AG08395 (cell line): Measurements from ENCODE around the gene ATXN2.
"Not testable (repeated sequence)": the region's sequence is repeated elsewhere in the genome, so short reads cannot be mapped to it uniquely, and the experiment has no call there.

Experiments
- DNase-seq: peaks from one replicate; pipeline ENCODE4 v3.0.0; 2012; ENCODE audit warnings: mixed read lengths, low spot score

ATXN2 gene

GRCh38 chr12:111598637-111599452 is at the start of gene ATXN2:
ATXN2 (minus strand) TSS chr12:111599315; CDS start chr12:111599034, 281 bp downstream.
- peak; percentile 88 for DNase-seq

- no peak for DNase-seq
Measured at GRCh38 chr12:111645433-111645832, 46.3 kb upstream of the ATXN2 start.

- no peak for DNase-seq
Measured at GRCh38 chr12:111643427-111643826, 44.3 kb upstream of the ATXN2 start.

GRCh38 chr12:111642681-111643426 is 43.7 kb upstream of the ATXN2 start:
- no peak for DNase-seq

GRCh38 chr12:111640506-111640905 is 41.4 kb upstream of the ATXN2 start:
- no peak for DNase-seq

- no peak for DNase-seq
Measured at GRCh38 chr12:111638556-111638955, 39.4 kb upstream of the ATXN2 start.

- DNase-seq = peak; percentile 90
Measured at GRCh38 chr12:111636209-111636945, 37.3 kb upstream of the ATXN2 start.

- no peak for DNase-seq
Measured at GRCh38 chr12:111635524-111635923, 36.4 kb upstream of the ATXN2 start.

- no peak for DNase-seq
Measured at GRCh38 chr12:111628505-111629260, 29.6 kb upstream of the ATXN2 start.

- no peak for DNase-seq
Measured at GRCh38 chr12:111626230-111626629, 27.1 kb upstream of the ATXN2 start.

GRCh38 chr12:111624540-111624939 is 25.4 kb upstream of the ATXN2 start:
- no peak for DNase-seq

GRCh38 chr12:111617841-111618240 is 18.7 kb upstream of the ATXN2 start:
- not testable (repeated sequence) for DNase-seq

GRCh38 chr12:111616177-111616623 is 17.1 kb upstream of the ATXN2 start:
- DNase-seq = peak; percentile 29

- DNase-seq = no peak
Measured at GRCh38 chr12:111607239-111607638, 8.1 kb upstream of the ATXN2 start.

- no peak for DNase-seq
Measured at GRCh38 chr12:111606767-111607230, 7.7 kb upstream of the ATXN2 start.

- no peak for DNase-seq
Measured at GRCh38 chr12:111605911-111606766, 7.0 kb upstream of the ATXN2 start.

GRCh38 chr12:111602857-111603256 is 3.7 kb upstream of the ATXN2 start:
- not testable (repeated sequence) for DNase-seq

GRCh38 chr12:111602348-111602747 is 3.2 kb upstream of the ATXN2 start:
- DNase-seq = no peak

GRCh38 chr12:111600986-111601385 is 1.9 kb upstream of the ATXN2 start:
- DNase-seq = not testable (repeated sequence)

GRCh38 chr12:111600205-111600642 is 1.1 kb upstream of the ATXN2 start:
- DNase-seq = no peak
